Uterus (tissue), 4 donors: Measurements from ENCODE around the gene KLB. TPM values are rescaled to one million over a fixed set of nuclear protein-coding genes. Genes with fewer than 3 reads are reported as not detected.
"Not testable (repeated sequence)": the region's sequence is repeated elsewhere in the genome, so short reads cannot be mapped to it uniquely, and the experiment has no call there.

ENCODE experiments used
- DNase-seq, 2 donors: peaks; one replicate each; pipeline ENCODE4 v3.0.0-alpha.2; 2019 to 2020
- H3K27ac ChIP-seq, 2 donors: fragments of 200-600 bp; sonication (generic); 1 replicate in 1 of 2; 2 replicates in 1 of 2; pipeline ENCODE4 v1.5.1; 2016 to 2018
- H3K27me3 ChIP-seq, 2 donors: fragments of 200-600 bp; sonication (generic); one replicate each; pipeline ENCODE4 v1.5.1; 2018 to 2019; ENCODE audit warnings: control low read depth in 1 of 2
- H3K36me3 ChIP-seq, 2 donors: fragments of 200-600 bp; sonication (generic); one replicate each; pipeline ENCODE4 v1.5.1; 2019; ENCODE audit warnings: control low read depth in 1 of 2
- H3K4me1 ChIP-seq, 2 donors: fragments of 200-600 bp; sonication (generic); one replicate each; pipeline ENCODE4 v1.5.1; 2018 to 2019; ENCODE audit warnings: control low read depth in 1 of 2
- H3K4me3 ChIP-seq, 2 donors: fragments of 200-600 bp; sonication (generic); 1 replicate in 1 of 2; 2 replicates in 1 of 2; pipeline ENCODE4 v1.5.1; 2018 to 2019; ENCODE audit warnings: mild to moderate bottlenecking in 1 of 2
- H3K9me3 ChIP-seq, 2 donors: fragments of 200-600 bp; sonication (generic); one replicate each; pipeline ENCODE4 v1.5.1; 2019; ENCODE audit warnings: control low read depth in 1 of 2
- CTCF ChIP-seq, 4 experiments: fragments of 200-600 bp in 2 of 4; fragments of 450-650 bp in 2 of 4; sonication (generic) in 2 of 4; IDR thresholded peaks; one replicate each; pipeline ENCODE4 v1.5.1; 2016 to 2019; ENCODE audit warnings: antibody characterized with exemption in 4 of 4, mild to moderate bottlenecking in 2 of 4, moderate library complexity in 1 of 4
- POLR2A ChIP-seq, 2 donors: fragments of 450-650 bp; IDR thresholded peaks; one replicate each; pipeline ENCODE4 v1.6.1; 2016; ENCODE audit warnings: antibody characterized with exemption in 2 of 2, mild to moderate bottlenecking in 1 of 2, moderate library complexity in 1 of 2
- intact Hi-C: fragments of 100-400 bp; cut with DNase I; formaldehyde crosslinking; loops from one replicate; pipeline ENCODE4 v1.15.1; 2023; ENCODE audit warnings: low total_unique reads
- total RNA-seq, 4 donors: library from RNA; depleted of rRNA in 3 of 4; stranded (reverse); fragments of >200 nt in 3 of 4; gene quantifications; one replicate each; pipeline versions ENCODE4 v1.1.0 to v1.2.4, GENCODE V29; 2014 to 2023
- donor health status: DM: yes; HTN: yes; CAD: no.

Gene KLB
- total RNA-seq, 4 donors from 2014 or later = 0.21 TPM; not detected in 3

GRCh38 chr4:39407584-39407885 lies 805 bp downstream of the KLB start:
- no peak for TF ChIP-seq POLR2A (IDR thresholded peaks at IDR 0.05)
- no peak for TF ChIP-seq CTCF (IDR thresholded peaks at IDR 0.05)

GRCh38 chr4:39410415-39410814 lies 3.7 kb downstream of the KLB start:
- TF ChIP-seq CTCF (IDR thresholded peaks at IDR 0.05) (no peak), POLR2A (IDR thresholded peaks at IDR 0.05) (no peak)
- H3K27ac ChIP-seq = no peak overlapping the region
- no peak for DNase-seq
- H3K9me3 ChIP-seq = no peaks in the 10 kb centered on the region
- intact Hi-C loops = no loop called here
- H3K27me3 ChIP-seq = no peaks in the 10 kb centered on the region
- H3K4me3 ChIP-seq = no peak overlapping the region
- no peaks in the 10 kb centered on the region for H3K4me1 ChIP-seq
- H3K36me3 ChIP-seq = no peaks in the 10 kb centered on the region

More at GRCh38 chr4:39407584-39407885, 805 bp downstream of the KLB start:
- H3K4me1 ChIP-seq = no peaks in the 10 kb centered on the region
- intact Hi-C loops = no loop called here
- no peaks in the 10 kb centered on the region for H3K27me3 ChIP-seq
- H3K4me3 ChIP-seq = no peak overlapping the region
- no peak overlapping the region for H3K27ac ChIP-seq
- no peaks in the 10 kb centered on the region for H3K36me3 ChIP-seq
- no peaks in the 10 kb centered on the region for H3K9me3 ChIP-seq
- DNase-seq = no peak

- intact Hi-C loops, H3K4me3 ChIP-seq, H3K27ac ChIP-seq, DNase-seq, H3K9me3 ChIP-seq, H3K36me3 ChIP-seq, H3K27me3 ChIP-seq, H3K4me1 ChIP-seq: not testable (repeated sequence)
Measured at GRCh38 chr4:39411561-39411960, 4.8 kb downstream of the KLB start.

GRCh38 chr4:39415678-39416283 lies 9.1 kb downstream of the KLB start:
- Histone ChIP-seq H3K36me3 (no peaks in the 10 kb centered on the region), H3K27ac (no peak overlapping the region), H3K27me3 (no peaks in the 10 kb centered on the region), H3K4me1 (no peaks in the 10 kb centered on the region), H3K9me3 (no peaks in the 10 kb centered on the region), H3K4me3 (no peak overlapping the region)
- no peak for TF ChIP-seq CTCF (IDR thresholded peaks at IDR 0.05)
- TF ChIP-seq POLR2A (IDR thresholded peaks at IDR 0.05) = no peak
- no peak for DNase-seq
- intact Hi-C loops = no loop called here

GRCh38 chr4:39422247-39422646 lies 15.5 kb downstream of the KLB start:
- Histone ChIP-seq H3K4me3 (no peak overlapping the region), H3K27ac (no peak overlapping the region), H3K9me3 (no peaks in the 10 kb centered on the region), H3K36me3 (no peaks in the 10 kb centered on the region), H3K4me1 (no peaks in the 10 kb centered on the region), H3K27me3 (no peaks in the 10 kb centered on the region)
- TF ChIP-seq POLR2A (IDR thresholded peaks at IDR 0.05) (no peak), CTCF (IDR thresholded peaks at IDR 0.05) (no peak)
- intact Hi-C loops = no loop called here
- no peak for DNase-seq

- DNase-seq, H3K27me3 ChIP-seq, H3K4me1 ChIP-seq, H3K27ac ChIP-seq, H3K4me3 ChIP-seq, H3K9me3 ChIP-seq, intact Hi-C loops, H3K36me3 ChIP-seq: not testable (repeated sequence)
Measured at GRCh38 chr4:39425297-39425696, 18.6 kb downstream of the KLB start.
